Nephron progenitor cell (in vitro differentiated cells): Measurements from ENCODE around the gene BMP8A.

Experiments used
- DNase-seq: peaks from one replicate; pipeline ENCODE4 v3.0.0; 2021
- H3K27ac Mint-ChIP-seq: 2 replicates; pipeline ENCODE4 v1.8.0; 2021; ENCODE audit warnings: mild to moderate bottlenecking, moderate library complexity, mixed read lengths
- H3K27me3 Mint-ChIP-seq: 2 replicates; pipeline ENCODE4 v1.8.0; 2021; ENCODE audit warnings: mild to moderate bottlenecking, low read depth, mixed read lengths; ENCODE audit not compliant: poor library complexity
- H3K36me3 Mint-ChIP-seq: 2 replicates; pipeline ENCODE4 v1.8.0; 2021; ENCODE audit warnings: low read depth, mixed read lengths
- H3K4me1 Mint-ChIP-seq: 2 replicates; pipeline ENCODE4 v1.8.0; 2021; ENCODE audit warnings: mixed read lengths
- H3K4me3 Mint-ChIP-seq: 2 replicates; pipeline ENCODE4 v1.8.0; 2021; ENCODE audit warnings: mild to moderate bottlenecking, moderate library complexity, mixed read lengths
- H3K9me3 Mint-ChIP-seq: 2 replicates; pipeline ENCODE4 v1.8.0; 2021; ENCODE audit warnings: mild to moderate bottlenecking, moderate library complexity, mixed read lengths
- CTCF ChIP-seq: fragments of 200-600 bp; sonication (generic); IDR thresholded peaks from 2 replicates; pipeline ENCODE4 v1.5.0; 2021; ENCODE audit warnings: antibody characterized with exemption

The BMP8A gene

GRCh38 chr1:39528082-39528481, 36.6 kb downstream of the BMP8A start:
- no peak for TF ChIP-seq CTCF

DNA sequence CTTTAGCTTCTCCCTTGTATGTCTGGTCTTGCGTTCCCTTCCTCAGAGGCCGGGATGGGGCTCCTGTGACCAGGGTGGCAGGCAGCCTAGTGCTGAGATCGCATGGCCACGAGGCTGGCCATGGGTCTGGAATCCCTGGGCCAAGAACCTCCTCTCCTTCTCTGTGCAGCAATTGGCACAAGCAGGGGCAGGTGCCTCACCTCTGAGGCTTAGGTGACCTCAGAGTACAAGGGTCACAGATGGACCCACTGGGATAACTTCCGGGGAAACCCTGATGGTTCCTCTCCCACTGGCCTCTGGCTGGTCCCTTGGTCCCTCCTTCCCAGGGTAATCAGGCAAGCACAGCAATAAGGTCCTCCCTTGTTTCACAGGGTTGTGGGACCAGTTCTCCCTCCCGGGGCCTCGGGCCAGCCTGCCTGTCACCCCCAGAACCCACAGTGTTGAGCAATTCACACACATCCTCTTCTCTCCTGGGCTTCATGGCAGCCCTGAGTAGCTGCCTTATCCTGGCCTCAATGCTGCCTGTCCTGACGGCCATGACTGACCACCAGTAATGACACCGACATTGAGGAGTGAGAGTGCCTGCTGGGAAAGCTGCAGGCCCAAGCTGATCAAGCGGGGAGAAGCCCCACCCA, 38.6 kb downstream of the BMP8A start:
- Mint-ChIP-seq H3K4me3 (no peak overlapping the region), H3K27me3 (no peaks in the 10 kb centered on the region), H3K27ac (no peak overlapping the region), H3K9me3 (no peaks in the 10 kb centered on the region), H3K4me1 (peaks cover 6% of the 10 kb centered on the region), H3K36me3 (peaks cover 42% of the 10 kb centered on the region)
- TF ChIP-seq CTCF: no peak
- DNase-seq: no peak

More at GRCh38 chr1:39528082-39528481, 36.6 kb downstream of the BMP8A start:
- DNase-seq: no peak
- H3K27ac Mint-ChIP-seq: no peak overlapping the region
- H3K4me3 Mint-ChIP-seq: no peak overlapping the region
- peaks cover 12% of the 10 kb centered on the region for H3K4me1 Mint-ChIP-seq
- peaks cover 3% of the 10 kb centered on the region for H3K27me3 Mint-ChIP-seq
- H3K9me3 Mint-ChIP-seq: no peaks in the 10 kb centered on the region
- peaks cover 30% of the 10 kb centered on the region for H3K36me3 Mint-ChIP-seq

DNA sequence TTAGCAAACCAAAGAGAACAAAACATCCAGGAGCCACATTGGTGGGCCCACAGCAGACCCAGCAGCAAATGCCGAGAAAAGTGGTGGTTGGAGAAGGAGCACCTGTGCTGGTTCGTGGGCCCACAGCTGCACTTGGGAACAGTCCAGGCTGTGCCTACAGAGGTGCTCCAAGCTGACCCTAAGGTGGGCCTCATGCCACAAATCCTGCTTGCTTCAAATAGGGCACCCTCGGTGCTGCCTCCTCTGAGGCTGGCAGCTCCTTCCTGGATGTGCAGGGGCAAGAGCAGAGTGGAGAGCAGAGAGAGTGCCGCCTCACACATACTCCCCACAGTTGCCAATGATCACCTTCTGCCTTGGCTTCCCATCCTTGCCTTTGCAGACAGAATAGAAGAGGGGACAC, 40.1 kb downstream of the BMP8A start:
- TF ChIP-seq CTCF: no peak
- no peaks in the 10 kb centered on the region for H3K27me3 Mint-ChIP-seq
- H3K27ac Mint-ChIP-seq: no peak overlapping the region
- peaks cover 6% of the 10 kb centered on the region for H3K4me1 Mint-ChIP-seq
- no peak overlapping the region for H3K4me3 Mint-ChIP-seq
- no peaks in the 10 kb centered on the region for H3K9me3 Mint-ChIP-seq
- no peak for DNase-seq
- H3K36me3 Mint-ChIP-seq: peaks cover 51% of the 10 kb centered on the region

DNA sequence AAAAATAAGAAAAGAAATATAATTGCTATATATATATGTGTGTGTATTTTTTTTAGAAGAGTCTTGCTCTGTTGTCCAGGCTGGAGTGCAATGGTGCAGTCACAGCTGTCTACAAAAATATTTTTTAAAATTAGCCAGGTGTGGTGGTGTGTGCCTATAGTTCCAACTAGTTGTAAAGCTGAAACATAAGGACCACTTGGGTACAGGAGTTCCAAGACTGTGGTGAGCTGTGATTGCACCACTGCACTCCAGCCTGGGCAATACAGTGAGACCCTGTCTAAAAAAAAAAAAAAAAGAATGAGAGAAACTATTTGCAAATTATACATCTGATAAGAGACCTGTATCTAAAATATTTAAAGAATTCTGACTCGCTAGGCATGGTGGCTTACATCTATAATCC, 42.0 kb downstream of the BMP8A start:
- H3K36me3 Mint-ChIP-seq: peaks cover 61% of the 10 kb centered on the region
- H3K4me1 Mint-ChIP-seq: no peaks in the 10 kb centered on the region
- TF ChIP-seq CTCF: no peak
- H3K9me3 Mint-ChIP-seq: no peaks in the 10 kb centered on the region
- H3K27ac Mint-ChIP-seq: no peak overlapping the region
- no peaks in the 10 kb centered on the region for H3K27me3 Mint-ChIP-seq
- no peak overlapping the region for H3K4me3 Mint-ChIP-seq
- DNase-seq: no peak

- Mint-ChIP-seq H3K4me1 (no peaks in the 10 kb centered on the region), H3K27me3 (no peaks in the 10 kb centered on the region), H3K9me3 (no peaks in the 10 kb centered on the region), H3K27ac (no peak overlapping the region), H3K36me3 (peaks cover 53% of the 10 kb centered on the region), H3K4me3 (no peak overlapping the region)
- no peak for TF ChIP-seq CTCF
- DNase-seq: no peak
These were observed 47.3 kb downstream of the BMP8A start for GRCh38 chr1:39538531-39539251.

GRCh38 chr1:39539252-39539790, 47.9 kb downstream of the BMP8A start:
- Mint-ChIP-seq H3K36me3 (peaks cover 48% of the 10 kb centered on the region), H3K27me3 (no peaks in the 10 kb centered on the region), H3K4me3 (no peak overlapping the region), H3K27ac (no peak overlapping the region), H3K9me3 (no peaks in the 10 kb centered on the region), H3K4me1 (no peaks in the 10 kb centered on the region)
- peak; percentile 95 for TF ChIP-seq CTCF
- DNase-seq: peak; percentile 63
